NCI-H345 (cell line): Measurements from ENCODE around the gene MAF.

Source experiments
- DNase-seq: peaks from one replicate; lab custom pipeline; 2025; lab: John Stamatoyannopoulos, UW

MAF gene

DNA sequence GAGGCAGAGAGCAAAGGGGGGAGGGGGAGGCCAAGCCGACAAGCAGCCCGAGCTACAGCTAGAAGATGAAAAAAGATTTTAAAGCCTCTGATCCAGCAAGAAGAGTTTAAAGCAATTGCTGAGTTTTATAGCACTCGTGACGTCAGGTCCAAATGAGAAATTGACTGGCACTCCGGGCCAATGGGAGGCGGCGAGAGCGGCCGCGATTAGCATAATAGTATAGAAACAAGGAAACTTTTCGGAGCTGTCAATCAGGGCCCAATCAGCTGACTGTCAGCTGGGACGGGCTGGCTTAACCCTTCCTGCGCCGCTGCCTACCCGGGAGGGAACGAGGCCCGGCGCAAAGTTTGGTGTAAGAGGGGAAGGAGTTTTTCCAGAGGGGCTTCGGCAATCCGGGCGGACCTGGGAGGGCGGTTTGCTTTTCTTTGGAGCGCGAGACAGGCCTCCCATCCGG lies at the start of gene MAF:
Gene MAF, minus strand, starts transcription at position 100 of the 454 bp plus-strand sequence. CDS start 835 bp downstream, outside the sequence.
- peak; percentile 85 for DNase-seq

DNA sequence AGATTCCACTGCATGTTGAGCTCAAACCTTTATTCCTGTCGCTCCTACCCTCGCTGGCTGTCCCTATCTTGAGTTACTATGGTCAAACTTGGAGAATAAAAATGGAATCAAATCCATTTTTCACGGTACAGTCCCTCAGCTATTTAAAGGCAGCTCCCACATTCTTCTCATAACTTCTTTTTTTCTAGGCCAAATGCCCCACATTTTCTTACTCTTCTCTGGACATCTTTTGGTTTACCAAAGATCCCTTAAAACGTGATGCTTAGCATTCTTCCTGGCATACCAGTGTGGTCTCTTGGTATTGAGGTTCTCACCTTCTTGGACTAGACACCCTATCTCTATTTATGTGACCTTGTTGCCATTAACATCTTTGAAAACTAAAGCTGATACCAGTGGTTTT lies 48.3 kb upstream of the MAF start:
- DNase-seq, result no peak

DNA sequence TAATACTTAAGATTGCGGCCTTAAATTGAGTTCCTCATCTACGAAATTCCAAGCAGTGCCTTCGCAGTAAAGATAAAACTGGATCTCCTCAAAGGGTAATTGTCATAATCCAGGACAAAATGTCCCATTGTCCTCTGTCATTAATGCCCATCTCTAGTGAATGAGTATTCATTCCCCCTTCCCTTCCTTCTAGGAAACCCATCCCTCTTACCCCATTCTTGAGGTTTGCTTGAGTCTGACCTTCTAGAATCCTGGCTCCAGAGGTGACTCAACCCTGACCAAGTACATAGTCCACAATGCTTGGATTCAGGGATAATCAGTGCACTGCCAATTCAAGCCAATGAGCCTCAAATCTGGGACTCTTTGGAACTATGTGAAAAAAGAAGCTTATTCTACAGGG lies 47.0 kb upstream of the MAF start:
- no peak for DNase-seq

DNA sequence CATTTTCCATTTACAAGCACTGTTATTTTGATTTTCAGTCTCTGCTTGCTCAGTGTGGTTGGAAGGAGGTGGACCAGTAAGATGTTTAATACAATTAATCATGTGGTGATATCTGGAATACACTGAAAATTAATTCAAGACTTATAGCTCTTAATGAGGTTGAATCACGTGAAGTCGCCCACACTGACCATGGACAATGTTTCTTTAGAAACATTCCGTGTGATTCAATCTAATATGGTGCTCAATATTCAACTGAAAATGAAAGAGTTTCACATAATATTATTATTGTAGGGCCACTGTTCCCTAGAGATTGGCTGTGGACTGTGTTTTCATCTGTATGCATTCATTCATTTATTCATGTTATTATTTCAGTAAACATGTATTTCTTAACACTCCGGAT lies 45.2 kb upstream of the MAF start:
- no peak for DNase-seq

DNA sequence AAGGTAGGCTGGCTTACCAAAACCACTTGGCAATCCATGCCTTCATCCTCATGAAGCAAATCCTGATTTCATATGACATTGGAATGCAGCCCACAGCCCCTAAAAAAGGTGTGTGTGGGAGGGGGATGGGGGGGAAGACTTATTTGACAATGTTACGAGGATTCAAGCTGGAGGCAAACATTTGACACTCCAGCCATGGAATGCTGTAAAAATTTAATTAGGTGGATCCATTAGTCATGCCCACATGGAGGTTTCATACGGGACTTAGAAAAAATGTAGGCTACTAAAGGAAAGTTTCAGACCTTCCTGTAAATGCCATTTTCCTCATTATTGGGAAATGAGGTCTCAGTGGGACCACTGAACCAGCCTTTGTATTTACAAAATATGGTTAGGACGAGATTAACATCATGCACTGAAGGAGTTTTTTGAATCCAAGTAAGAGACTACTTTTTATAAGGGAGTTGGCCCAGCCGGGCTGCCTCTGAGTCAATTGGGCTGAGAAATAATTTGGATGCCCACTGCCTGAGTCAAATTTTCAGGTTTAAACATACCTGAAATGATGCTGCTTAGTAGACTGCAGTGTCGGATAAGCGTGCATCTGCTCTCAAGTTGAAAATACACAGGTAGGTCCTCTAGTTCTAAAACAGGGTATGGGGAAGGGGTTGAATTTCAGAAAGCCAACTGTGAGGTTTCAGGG lies 44.6 kb upstream of the MAF start:
- no peak for DNase-seq

DNA sequence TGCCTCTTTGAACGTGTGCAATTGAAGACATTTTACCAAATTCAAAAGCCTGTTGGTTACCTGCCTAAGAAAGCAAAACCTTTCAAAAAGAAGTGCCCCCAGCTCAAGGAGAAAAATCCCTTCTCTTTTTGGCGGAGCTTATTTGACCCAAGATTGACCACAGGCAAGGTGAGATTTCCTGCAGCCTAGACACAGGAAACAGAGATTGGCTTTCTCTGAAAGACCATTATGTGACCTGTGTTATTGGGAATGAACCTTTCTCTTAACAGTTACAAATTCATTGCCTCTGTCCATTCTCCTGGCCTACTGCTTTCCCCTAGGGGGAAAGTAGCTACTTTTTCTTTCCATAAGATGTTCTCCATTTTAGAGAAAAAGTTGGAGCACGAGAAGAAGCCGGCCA lies 42.1 kb upstream of the MAF start:
- DNase-seq, result no peak

DNA sequence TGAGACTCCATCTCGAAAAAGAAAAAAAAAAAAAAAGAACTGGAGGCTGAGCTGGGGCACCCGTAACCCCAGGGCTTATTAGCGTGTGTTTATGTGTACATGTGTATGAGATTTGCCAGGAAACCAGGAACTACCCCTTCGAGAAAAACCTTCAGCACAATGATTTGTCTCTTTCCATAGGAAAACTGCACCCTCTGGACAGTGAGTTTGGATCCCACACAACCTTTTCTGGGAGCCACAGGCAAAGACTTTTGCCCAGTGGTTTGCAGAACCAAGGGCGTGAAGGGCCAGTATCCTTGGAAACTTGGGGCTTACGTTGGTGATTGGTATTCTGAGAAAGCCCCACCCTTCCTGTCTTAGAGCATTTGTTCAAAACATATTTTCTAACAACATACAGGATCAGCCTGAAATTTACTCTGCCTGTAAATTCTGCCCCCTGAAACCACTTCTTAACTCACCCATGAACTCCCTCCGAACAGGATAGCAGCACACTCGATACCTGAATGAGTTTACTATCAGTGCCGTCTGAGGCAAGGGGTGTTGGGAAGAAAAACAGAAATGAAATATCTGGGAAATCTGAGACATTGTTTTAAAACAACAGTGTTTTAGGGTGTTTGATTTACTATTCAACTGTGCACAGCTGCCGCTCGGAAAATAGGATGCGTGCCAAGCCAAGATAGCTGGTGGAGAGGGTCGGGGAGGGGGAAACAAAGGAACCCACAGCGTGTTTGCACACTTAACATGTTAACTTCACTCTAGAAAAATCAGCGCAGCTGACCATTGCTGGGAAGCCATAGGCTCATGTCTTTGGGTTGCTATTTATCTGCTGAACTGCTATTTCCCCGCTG lies 40.2 kb upstream of the MAF start:
- DNase-seq, result peak; percentile 79

DNA sequence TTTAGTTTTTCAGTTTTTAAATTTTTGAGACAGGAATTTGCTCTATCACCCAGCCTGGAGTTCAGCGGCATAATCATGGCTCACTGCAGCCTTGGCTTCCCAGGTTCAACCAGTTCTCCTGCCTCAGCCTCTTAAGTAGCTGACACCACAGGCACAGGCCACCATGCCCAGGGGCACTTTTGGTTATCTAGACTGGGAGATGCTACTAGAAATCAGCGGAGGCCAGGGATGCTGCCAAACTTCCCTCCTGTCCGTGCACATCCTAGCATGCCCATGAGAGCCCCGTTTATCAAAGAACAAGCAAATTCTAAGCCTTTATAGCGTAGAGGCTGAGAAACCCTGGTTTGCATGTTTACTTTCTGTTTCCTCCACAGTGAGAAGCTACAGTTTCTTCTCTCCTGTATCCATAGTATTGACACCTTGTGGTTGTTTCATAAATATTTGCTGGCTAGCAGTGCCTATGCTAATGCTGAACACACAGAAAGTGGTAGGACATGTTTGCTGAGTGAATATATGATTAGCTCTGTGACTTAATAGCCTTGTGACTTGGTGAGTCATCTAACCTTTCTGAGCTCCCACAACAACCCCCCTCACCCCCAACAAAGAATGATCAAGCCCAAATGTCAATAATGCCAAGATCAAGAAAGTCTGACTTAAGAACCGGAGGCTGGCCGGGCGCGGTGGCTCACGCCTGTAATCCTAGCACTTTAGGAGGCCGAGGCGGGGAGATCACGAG lies 39.2 kb upstream of the MAF start:
- no peak for DNase-seq

DNA sequence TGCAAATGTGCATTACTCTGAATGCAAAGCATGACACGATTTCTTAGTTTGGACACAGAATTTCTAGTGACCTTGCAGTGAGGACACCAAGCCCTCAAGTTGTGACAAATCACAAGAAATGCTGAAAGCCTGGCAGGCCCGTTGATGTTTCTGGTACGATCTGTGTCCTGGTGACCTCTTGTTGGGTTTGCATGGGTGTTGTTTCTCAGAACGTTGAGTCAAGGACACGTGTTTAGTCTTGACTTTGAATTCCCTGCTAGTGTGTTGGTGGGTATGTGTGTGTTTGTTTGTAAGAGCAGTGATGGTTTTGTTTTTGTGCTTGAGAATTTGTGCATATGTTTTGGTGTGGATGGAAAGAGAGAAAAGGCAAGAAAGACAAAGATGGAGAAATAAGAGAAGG lies 37.8 kb upstream of the MAF start:
- no peak for DNase-seq

DNA sequence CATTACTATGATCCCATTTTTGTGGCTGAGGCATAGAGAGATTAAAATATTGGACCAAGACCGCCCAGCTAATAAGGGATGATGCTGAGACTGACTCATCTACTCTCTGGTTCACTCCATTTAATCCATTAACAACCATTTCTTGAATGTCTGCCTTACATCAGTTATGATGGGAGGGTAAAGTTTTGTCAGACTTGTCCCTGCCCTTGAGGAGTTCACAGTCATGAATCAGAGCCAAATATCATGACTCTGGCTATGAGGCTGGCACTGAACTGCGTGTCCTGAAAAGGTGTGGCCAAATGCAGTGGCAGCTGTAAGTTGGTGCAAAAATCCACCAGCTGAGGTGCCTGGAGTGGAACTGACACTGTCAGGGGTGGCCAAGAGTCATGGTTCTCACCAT lies 35.0 kb upstream of the MAF start:
- DNase-seq, result no peak

DNA sequence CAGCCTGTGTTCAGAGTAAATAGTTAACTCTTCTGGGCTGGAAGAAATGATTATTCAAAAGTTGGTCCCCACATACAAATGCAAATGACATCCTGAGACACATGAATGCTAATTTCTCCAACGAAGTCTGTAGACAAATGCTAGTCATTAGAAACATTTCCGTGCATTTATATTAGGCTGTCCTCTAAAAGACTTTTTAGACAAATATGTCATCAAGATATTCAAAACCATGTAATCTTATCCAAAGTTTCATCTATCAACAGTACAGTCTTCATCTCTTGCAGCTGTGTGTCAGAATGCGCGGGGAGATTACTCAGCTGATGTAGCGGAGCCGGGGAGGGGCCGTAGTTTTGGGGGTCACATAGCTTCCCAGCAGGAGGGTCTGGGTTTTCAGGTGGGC lies 33.8 kb upstream of the MAF start:
- no peak for DNase-seq

DNA sequence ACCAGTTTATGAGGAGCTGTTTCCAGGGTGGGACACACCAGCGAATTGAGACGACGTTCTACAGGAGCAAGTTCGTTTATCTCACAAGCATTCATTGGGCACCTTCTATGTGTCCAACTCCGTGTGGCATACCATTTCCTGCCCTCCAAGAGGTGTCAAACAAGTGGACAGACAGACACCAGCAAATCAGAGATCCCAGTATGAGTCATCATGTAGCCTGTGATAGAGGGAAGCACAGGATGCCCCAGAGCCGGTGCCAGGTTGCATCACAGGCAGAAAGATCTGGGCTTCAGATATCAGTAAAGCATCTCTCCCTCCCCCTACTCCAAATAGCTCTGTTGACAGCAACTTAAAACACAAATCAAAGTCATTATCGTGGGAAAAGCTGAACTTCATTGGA lies 31.8 kb upstream of the MAF start:
- DNase-seq, result no peak

DNA sequence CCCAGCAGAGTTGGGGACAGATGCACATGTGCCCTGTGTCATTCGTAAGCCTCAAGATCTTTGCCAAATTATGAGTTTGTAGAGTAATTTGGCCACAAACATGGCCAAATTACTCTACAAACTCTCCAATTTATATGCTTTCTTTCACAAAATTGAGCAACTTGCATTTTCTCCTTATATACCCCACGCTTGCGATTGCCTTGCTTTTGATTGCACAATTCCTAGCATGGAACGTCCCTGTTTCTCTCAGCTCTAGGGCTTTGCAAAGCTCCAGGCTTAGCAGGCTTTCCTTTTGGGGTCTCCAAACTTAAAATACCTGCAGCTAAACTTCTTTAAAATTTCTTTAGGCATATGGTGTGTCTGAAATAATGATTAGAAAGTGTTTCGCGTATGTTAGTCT lies 28.5 kb upstream of the MAF start:
- DNase-seq, result no peak

DNA sequence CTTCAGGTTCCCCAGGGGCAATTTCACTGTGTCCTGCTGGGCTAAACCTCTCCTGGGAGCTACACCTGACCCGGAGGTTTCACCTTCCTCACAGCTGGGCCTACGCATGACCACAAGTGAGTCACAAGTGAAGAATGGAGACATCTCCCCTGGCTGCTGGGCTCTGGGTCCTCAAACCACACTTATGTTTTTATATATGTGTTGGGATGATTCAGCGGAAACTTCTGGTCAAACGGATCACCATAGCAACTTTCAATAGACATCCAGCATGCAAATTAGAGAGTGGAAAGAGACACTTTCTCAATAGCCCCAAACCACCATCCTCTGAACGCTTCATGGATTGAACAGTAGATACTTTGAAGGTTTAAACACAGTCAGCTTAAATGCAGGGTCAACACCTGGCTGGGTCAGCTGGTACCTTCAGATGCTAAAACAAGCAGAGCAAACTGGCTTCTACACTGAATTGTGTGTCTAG lies 28.0 kb upstream of the MAF start:
- DNase-seq, result no peak

DNA sequence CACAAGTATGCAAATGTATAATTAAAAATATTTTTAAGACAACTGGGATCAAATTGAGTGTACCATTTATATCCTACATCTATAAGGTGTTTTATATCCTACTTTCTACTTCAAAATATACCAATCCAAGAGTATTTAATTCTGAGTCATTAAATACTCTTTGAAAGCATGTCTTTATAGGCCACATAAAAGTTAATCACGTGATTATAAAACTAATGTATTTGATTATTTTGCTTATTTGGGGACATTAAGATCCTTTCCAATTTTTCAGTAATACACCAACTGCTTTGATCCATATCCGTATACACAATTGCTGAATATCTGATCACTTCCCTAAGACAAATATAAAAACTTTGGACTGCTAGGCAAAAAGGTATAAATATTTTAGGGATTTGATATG lies 26.6 kb upstream of the MAF start:
- DNase-seq, result no peak

DNA sequence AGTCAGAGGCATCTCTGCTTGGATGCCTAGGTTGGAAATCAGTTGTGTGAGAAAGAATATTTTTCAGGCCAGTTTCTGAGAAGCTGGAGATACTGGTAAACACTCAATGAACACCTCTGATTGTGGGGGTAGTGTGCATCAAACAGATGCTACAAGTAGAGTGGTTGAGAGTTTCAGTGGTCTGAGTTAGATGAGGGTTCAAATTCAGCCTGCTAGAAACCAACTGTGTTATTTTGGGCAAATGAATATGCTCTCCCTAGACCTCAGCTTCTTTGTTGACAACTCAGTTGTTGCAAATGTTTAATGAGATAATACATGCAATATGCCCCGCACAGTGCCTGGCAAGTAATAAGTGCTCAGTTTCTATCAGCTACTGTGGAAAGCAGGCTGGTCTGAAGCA lies 25.2 kb upstream of the MAF start:
- no peak for DNase-seq

DNA sequence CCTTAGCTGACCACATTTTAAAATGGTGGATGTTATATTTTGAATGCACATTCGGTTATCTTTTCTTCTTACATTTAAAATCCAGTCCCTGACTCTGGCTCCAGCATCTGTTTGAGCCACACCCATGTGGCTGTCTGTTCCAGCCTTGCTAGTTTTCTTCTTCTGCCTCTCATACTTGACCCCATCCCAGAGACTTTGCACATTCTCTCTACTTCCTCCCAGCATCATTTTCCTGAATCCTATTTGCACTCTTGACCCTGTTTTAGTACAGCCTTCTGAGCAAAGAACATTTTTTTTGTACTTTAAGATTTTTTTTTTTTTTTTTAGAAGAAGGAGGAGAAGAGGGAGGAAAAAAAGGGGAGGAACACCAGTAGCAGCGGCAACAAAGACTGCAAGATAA lies 23.3 kb upstream of the MAF start:
- no peak for DNase-seq

DNA sequence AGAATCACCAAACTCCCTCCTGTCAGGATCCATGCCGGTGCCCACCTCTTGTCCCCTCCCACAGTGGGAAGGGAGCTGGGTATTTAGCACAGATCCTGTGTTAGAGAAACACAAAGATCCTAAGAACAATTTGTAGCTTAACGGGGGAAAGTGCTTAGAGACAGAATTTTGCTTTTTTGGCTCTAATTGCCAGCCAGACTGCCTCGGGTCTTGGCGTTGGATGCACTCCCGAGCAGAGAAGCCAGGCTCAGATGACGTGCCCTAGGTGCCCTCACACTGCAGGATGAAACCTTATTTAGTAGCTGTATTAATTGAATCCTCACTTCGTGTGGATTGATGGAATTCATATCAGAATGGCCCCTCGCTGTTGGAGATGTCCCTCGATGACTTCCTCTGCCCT lies 22.5 kb upstream of the MAF start:
- DNase-seq, result no peak

DNA sequence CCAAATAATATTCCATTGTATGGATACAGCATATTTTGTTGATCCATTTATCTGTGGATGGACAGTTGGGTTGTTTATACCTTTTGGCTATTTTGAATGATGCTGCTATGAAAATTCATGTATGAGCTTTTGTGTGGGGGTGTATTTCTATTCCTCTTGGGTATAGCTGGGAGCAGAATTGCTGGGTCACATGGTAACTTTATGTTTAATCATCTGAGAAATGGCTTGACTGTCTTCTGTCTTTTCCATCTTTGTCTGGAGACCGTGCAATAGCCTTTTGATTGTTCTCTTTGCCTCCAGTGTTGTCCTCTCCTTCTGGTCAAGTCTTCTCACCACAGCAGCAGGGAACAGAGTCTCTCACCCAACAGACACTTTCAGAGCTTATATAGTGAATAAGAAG lies 20.5 kb upstream of the MAF start:
- no peak for DNase-seq

DNA sequence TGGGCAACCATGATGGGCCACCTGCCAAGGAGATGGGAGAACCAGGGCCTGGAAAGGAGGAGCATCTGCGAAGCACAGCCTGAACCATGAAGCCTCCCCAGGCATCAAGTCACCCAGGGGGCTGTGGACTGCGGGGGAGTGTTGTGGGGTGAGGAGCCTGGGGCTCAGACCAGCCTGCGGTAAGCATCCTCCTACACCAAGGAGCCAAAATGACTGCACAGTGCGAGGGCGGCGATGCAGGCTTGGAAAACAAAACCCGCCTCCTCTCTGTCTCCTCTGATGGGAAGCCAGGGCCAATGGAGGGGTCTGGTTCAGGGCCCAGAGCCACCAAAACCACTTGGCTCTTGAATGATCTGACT lies 18.1 kb upstream of the MAF start:
- DNase-seq, result no peak

DNA sequence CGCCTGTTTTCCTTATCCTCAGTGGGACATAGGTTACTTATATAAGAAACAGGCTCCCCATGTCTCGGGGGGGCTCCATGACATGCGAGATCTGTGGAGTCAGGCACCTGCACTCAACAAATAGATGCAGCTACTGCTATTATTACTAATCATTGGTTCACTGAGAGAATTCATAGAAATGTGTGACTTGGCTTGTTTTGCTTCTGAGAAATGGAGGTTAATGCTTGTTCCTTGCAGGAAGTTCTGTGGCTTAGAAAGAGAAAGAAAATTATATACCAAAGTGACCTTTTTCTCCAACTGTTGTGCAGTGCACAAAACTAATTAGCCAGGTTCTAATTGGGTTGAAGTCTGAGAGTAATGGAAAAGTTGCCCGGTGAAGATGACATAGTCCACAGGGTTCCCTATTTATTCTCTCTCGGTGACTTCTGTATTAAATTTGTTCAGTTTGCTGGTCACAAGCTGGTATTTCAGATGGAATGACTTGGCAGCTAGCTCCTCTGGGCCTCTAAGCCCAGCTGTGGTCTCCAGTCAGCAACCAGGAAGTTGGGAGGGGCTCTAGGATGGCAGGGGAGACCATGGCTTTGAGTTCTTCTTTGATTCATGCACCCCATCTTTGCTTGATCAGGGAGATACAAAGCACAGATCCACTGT lies 17.6 kb upstream of the MAF start:
- DNase-seq, result no peak

DNA sequence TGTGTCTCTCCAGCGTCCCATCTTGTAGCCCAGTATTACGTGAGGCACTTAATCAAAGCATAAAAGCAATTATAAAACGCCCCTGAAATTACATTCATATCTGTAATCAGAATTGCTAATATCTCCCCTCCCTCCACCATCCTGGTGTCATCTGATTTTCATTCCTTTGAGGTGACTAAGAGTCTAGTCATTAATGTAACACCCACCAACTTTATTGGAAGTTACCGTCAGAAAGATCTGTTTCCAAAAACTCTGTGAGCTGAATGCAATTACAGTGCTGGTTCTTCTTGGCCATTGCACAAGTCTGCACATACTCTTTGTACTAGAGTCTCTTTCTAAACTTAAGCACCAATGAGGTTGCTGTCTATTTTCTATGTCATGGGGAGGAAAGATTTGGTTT lies 12.5 kb upstream of the MAF start:
- DNase-seq, result no peak
